H1 (cell line): ENCODE measurements around the gene FOXL2. TPM values are rescaled to one million over a fixed set of nuclear protein-coding genes. Genes with fewer than 3 reads are reported as not detected.

ENCODE experiments used
- RBBP5 ChIP-seq: IDR thresholded peaks from 2 replicates; pipeline ENCODE4 v1.7.1; 2012; ENCODE audit warnings: low read depth, mild to moderate bottlenecking, inconsistent platforms, low read length, moderate library complexity, borderline replicate concordance
- polyA plus RNA-seq, 7 experiments: library from polyadenylated mRNA; depleted of rRNA in 3 of 7; stranded (reverse) in 5 of 7; unstranded in 2 of 7; fragments of >200 nt in 5 of 7; fragments of 200-250 nt in 2 of 7; gene quantifications; 1 replicate in 5 of 7; 2 replicates in 1 of 7; 4 replicates in 1 of 7; pipeline versions ENCODE4 v1.2.1 to v1.2.3, GENCODE V29; 2011 to 2013; ENCODE audit warnings: missing spikeins in 2 of 7, mixed read lengths in 2 of 7
- total RNA-seq: library from RNA; stranded (reverse); fragmentation: NEBNext Ultra II Directional; extraction: Animal tissue kit (Norgen Biotek cat#: 25700); gene quantifications from 2 replicates; pipeline ENCODE4 v1.2.1, GENCODE V29; 2021

The FOXL2 gene
- total and polyA plus RNA-seq, 2 of the 8 experiments (the other 6 are each of a cell fraction or from before 2014, with no cell fraction given) = 0.59 to 2.4 TPM

DNA sequence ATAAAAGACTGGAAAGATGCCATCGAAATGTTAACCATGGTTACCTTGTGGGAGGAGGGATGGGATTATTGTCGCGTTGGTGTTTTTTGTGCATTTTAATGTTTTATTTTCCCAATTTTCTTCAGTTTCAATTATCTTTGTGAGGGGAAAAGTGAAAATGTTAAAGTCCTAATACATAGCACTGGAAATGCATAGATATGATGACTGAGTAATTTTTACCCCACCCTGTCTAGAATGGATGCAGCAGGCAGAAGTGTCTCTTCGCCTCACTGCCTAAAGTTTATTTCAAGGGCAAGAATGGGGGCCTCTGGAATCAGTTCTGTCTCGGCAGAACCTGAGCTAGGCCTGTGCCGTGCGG, 11.5 kb downstream of the FOXL2 start (continued):
- TF ChIP-seq RBBP5 = no peak
